Eye (tissue), 1 donor: ENCODE measurements around the gene PRKAR1B.

Source experiments
- DNase-seq: peaks from one replicate; pipeline ENCODE4 v3.0.0-alpha.2; 2015

PRKAR1B gene

DNA sequence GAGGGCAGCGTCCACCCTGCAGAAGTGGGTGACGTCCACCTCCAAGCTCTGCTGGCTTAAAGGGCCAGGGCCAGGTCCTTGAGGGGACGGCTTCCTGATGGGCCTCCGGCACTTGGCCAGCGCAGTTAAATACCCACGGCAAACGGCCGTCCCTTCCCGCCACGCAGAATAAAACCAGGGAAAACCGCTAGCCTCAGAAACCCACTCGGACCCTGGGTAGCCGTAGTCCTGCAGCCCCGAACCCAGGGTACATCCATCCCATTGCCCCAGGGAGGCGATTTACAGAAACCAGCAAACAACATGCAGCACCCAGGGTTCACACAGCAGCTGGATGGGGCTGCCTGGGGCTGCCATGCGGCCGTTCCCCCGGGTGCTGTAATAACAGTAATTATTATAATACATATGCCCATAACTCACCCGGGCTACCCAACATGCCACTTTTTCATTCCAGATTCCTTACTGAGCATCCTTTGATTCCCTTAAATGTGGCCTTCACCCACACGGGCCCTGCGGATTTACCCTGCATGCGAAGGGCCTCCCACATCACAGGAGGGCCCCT lies 126.0 kb downstream of the PRKAR1B start:
- no peak for DNase-seq

- no peak for DNase-seq
Measured at GRCh38 chr7:600149-601035, 126.7 kb downstream of the PRKAR1B start.

DNA sequence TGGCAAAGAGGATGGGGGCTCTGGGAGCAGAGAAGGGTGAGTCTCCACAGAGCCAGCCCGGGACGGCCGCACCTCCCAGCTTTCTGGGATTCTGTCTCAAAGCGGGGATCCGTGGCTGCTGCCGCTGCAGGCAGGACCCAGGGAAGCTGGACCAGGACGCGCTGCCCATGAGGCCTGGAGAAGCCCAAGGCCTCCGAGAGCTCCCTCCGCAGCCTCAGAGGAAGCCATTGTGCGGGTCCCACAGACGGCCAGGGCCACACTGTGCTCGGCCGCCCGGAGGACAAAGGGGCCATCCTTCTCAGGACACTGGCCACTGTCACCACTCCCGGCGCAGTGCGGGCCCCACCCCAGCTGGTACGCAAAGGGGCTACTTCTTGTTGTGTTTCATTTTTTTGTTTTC lies 128.2 kb downstream of the PRKAR1B start:
- DNase-seq = no peak

- DNase-seq = no peak
Measured at GRCh38 chr7:597348-598178, 129.5 kb downstream of the PRKAR1B start.

- no peak for DNase-seq
Measured at GRCh38 chr7:596819-597182, 130.3 kb downstream of the PRKAR1B start.

GRCh38 chr7:596071-596818 lies 130.8 kb downstream of the PRKAR1B start:
- DNase-seq = no peak

- DNase-seq = no peak
Measured at GRCh38 chr7:595621-596010, 131.5 kb downstream of the PRKAR1B start.

- no peak for DNase-seq
Measured at GRCh38 chr7:594920-595620, 132.0 kb downstream of the PRKAR1B start.

GRCh38 chr7:594212-594913 lies 132.7 kb downstream of the PRKAR1B start:
- DNase-seq = no peak

DNA sequence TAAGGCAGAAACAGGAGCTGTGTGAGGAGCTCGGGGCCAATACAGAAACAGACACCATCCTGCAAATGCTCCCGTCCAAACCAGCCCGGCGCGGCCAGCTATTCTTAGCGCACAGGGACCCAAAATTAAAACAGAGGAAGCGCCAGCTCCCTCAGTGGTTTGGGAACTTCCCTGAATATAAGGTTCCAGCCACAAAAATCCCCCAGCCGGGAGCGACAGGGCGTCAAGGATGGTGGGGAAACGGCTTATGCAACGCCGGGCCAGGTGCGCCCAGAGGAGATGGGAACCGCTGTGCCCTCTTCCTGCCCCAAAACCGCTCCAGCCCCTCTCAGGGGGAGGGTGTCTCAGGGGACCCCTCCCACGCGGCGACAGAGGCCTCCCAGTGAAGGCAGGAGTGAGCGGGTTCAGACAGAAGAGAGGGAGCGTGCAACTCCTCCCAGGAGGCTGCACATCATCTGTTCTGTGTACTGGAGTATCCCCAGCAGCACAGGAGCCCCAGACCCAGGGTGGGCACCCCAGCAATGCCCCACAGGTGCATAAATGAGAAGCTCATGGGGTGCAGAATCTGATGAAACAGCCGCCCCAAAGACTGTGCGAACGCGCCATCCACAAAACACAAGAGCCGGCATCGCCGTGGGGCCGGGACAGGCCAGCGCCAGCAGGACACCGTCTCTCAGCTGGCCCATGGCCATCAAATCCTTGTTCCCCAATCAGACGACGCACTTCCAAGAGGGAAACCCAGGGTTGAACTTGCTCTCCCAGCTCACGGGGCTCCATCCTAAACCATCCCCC lies 133.6 kb downstream of the PRKAR1B start:
- DNase-seq = no peak

DNA sequence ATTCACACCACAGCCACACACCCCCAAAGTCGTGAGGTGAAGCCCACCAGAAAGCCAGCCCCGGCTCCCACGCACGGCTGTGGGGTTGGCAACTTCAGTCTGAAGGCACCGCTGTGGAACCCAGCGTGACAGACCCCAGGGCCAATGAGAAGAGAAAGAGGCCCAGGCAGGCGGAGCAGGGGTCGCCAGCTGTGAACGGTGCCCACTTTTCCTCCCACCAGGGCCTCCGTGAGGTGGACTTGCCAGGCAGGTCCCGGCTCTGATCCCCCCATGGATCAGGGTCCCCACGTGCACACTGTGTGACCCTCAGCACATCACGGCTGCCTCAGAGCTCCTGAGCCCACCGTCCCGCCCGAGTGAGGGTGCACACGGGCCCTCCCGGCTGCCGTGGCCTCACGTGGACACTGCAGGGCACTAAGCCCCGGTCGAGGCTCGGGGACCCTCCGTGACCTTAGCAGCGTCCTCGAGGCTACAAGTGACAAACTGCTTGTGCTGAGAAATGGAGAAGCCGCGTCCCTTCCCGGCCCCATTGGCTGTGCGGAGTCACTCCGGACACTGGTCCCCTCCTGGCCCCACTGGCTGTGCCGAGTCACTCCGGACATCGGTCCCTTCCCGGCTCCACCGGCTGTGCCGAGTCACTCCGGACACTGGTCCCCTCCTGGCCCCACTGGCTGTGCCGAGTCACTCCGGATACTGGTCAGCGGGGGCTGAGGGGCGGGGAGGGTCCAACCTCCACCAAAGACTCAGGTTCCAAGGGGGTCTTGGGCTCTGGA lies 135.0 kb downstream of the PRKAR1B start:
- DNase-seq = no peak

DNA sequence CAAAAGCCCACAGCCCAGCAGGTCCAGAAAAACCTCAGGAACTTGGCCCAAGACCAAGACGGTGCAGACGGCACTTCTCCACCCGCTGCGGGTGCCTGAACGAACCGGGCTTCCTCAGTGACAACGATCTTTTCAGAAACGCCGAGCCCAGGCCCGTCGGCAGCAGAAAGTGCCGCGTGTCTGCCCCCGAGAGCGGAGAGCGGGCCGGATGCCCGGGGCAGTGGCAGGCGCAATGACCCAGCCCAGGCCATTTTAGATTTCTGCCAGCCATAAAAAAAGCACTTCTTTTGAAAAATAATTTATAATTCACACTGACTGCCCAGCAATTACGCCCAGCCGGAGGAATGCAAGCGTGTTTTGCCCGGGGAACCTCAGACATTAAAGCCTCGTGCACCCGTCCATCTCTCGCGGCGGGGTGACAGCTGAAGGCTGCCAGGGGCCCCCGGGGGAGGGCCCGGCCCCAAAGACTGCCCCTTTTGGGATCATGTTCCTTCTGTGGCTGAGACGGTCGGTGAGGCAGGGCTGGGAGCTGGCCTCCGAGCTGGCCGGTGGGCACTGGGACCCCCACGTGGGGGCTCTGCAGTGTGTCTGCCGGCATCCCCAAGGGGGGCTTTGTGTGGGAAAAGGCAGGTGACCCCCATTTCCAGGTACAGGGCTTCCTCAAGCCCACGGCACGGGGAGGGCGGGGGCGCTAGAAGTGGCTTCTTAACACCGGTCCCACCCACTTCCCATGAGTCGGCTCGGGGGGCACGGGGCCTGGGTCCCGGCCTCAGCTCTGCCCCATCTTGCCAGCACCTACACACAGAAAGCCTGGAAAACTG lies 136.1 kb downstream of the PRKAR1B start:
- DNase-seq = peak; percentile 30

- no peak for DNase-seq
Measured at GRCh38 chr7:589781-590575, 137.1 kb downstream of the PRKAR1B start.

DNA sequence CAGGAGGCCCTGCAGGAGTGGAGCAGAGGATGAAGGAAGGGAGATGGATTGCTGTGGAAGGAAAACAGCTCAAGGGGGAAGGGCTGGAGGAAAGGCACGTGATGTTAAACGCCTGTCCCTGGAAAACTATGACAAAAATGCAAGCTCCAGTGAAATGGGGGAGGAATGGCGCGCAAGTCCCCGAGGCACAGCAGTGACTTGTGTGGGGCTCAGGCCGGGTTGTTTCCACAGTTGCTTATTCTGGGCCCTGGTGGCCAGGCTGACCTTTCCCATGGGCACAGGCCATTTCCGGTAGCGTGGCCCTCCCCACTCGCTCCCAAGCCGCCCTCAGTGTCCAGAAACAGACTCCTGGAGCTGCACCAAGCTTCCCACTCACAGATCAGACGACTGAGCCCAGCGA lies 139.3 kb downstream of the PRKAR1B start:
- DNase-seq = no peak

DNA sequence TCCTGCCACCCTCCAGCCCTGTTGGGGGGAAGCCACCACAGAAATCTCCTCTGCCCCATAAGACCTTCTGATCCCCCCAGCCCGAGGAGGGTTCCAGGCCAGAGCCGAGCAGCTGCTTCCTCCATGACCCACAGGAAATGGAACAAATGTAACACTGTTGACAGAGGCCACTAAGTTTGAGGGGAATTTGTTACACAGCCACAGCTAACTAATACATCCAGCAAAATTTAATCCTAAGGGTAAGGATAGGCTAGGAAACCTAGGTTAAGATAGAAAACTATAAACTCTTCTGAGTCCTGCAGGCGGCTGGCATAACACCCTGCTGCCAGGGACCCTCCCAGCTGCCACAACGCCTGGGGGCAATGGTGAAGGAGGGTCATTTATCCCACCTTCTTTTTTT lies 140.6 kb downstream of the PRKAR1B start:
- DNase-seq = no peak

DNA sequence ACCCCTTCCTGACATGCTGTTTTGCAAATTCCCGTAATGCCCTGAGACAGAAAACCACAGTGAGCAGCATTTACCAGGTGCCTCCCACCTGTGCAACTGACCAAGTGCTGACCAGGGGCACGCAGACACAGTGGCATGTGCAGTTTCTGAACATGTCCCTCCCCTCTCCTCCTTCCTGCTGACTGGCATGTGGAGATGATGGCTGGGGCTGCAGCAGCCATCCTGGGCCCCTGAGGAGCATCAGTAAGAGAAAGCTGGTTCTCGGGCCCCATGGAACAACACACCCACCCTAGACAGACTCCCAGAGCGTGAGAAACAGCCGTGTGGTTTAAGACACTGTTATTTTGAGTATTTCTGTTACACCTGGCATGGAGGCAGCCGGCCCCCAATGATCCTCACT lies 141.2 kb downstream of the PRKAR1B start:
- no peak for DNase-seq

- DNase-seq = no peak
Measured at GRCh38 chr7:585229-585711, 141.8 kb downstream of the PRKAR1B start.

- DNase-seq = no peak
Measured at GRCh38 chr7:584820-585219, 142.3 kb downstream of the PRKAR1B start.
